Activated CD8-positive, alpha-beta T cell treated with anti-CD3 and anti-CD28 coated beads for 36 hours (primary cell): ENCODE data around the gene ZNF750. TPM values are rescaled to one million over a fixed set of nuclear protein-coding genes. Genes with fewer than 3 reads are reported as not detected.

ENCODE experiments used
- ATAC-seq: fragments of 200-7000 bp; cut with Tn5 transposase; one replicate; pipeline ENCODE4 v1.10.0; 2021; ENCODE audit warnings: mild to moderate bottlenecking, moderate library complexity
- CTCF ChIA-PET: fragments of 350-600 bp; sonication (Branson Sonifier 250); formaldehyde crosslinking; loops from one replicate; lab custom pipeline; 2021; ENCODE audit warnings: antibody characterized with exemption; lab: Charles Lee
- POLR2A ChIA-PET: fragments of 350-600 bp; sonication (Branson Sonifier 250); formaldehyde crosslinking; loops from one replicate; lab custom pipeline; 2021; ENCODE audit warnings: antibody characterized with exemption; lab: Charles Lee
- DNase-seq: peaks from one replicate; pipeline ENCODE4 v3.0.0-alpha.2; 2020
- H3K27ac Mint-ChIP-seq: one replicate; pipeline ENCODE4 v1.8.0; 2021; ENCODE audit warnings: mild to moderate bottlenecking, mixed read lengths
- H3K27me3 Mint-ChIP-seq: one replicate; pipeline ENCODE4 v1.8.0; 2021; ENCODE audit warnings: mixed read lengths
- H3K36me3 Mint-ChIP-seq: one replicate; pipeline ENCODE4 v1.8.0; 2021; ENCODE audit warnings: low read depth, mixed read lengths
- H3K4me1 Mint-ChIP-seq: one replicate; pipeline ENCODE4 v1.8.0; 2021; ENCODE audit warnings: low read depth, mixed read lengths
- H3K4me3 Mint-ChIP-seq: one replicate; pipeline ENCODE4 v1.8.0; 2021; ENCODE audit warnings: mild to moderate bottlenecking, moderate library complexity, mixed read lengths
- H3K9me3 Mint-ChIP-seq: one replicate; pipeline ENCODE4 v1.8.0; 2021; ENCODE audit warnings: mixed read lengths
- CTCF ChIP-seq: fragments of 200-600 bp; IDR thresholded peaks from one replicate; pipeline ENCODE4 v1.8.0; 2022; ENCODE audit warnings: antibody characterized with exemption, mild to moderate bottlenecking
- intact Hi-C: fragments of 100-400 bp; cut with micrococcal nuclease; formaldehyde crosslinking; loops from one replicate; pipeline ENCODE4 v1.10.0; 2022
- total RNA-seq, 2 experiments: library from RNA; stranded (reverse); gene quantifications; one replicate each; pipeline ENCODE4 v1.2.3, GENCODE V29; 2021

The ZNF750 gene
- total RNA-seq, 2 experiments from 2014 or later: not detected

GRCh38 chr17:82780195-82780594, 59.6 kb downstream of the ZNF750 start:
- no peaks in the 10 kb centered on the region for H3K27me3 Mint-ChIP-seq
- intact Hi-C loops: loop anchor here (10.0 kb wide), 1 partner anchor 135 kb away; no protein-coding TSS in a partner anchor

GRCh38 chr17:82779541-82779940, 60.3 kb downstream of the ZNF750 start:
- H3K27me3 Mint-ChIP-seq: no peaks in the 10 kb centered on the region
- intact Hi-C loops: no loop called here
- no peak overlapping the region for H3K4me3 Mint-ChIP-seq

More at GRCh38 chr17:82780195-82780594, 59.6 kb downstream of the ZNF750 start:
- peaks cover 20% of the 10 kb centered on the region for H3K36me3 Mint-ChIP-seq
- ChIA-PET CTCF (interaction anchor here (0.6 to 6.1 kb wide), 10 partner anchors 12 to 424 kb away, joined by 3 to 26 read pairs (median 8); no protein-coding TSS in a partner anchor), POLR2A (interaction anchor here (0.8 kb wide), 1 partner anchor 64 kb away, joined by 3 read pairs; the partner anchor contains the start of gene FN3KRP)
- H3K27ac Mint-ChIP-seq: no peak overlapping the region
- H3K4me1 Mint-ChIP-seq: peaks cover 20% of the 10 kb centered on the region
- no peak overlapping the region for H3K4me3 Mint-ChIP-seq
- TF ChIP-seq CTCF: no peak
- no peaks in the 10 kb centered on the region for H3K9me3 Mint-ChIP-seq
- DNase-seq (no peak), ATAC-seq (no peak)

More at GRCh38 chr17:82779541-82779940, 60.3 kb downstream of the ZNF750 start:
- ATAC-seq: no peak
- H3K4me1 Mint-ChIP-seq: peaks cover 26% of the 10 kb centered on the region
- H3K36me3 Mint-ChIP-seq: peaks cover 20% of the 10 kb centered on the region
- CTCF ChIA-PET: interaction anchor here (1.1 to 6.1 kb wide), 5 partner anchors 105 to 425 kb away, joined by 3 to 26 read pairs (median 4); no protein-coding TSS in a partner anchor
- no peak overlapping the region for H3K27ac Mint-ChIP-seq
- no peak for DNase-seq
- no peak for TF ChIP-seq CTCF
- no peaks in the 10 kb centered on the region for H3K9me3 Mint-ChIP-seq
- POLR2A ChIA-PET: interaction anchor here (1.0 kb wide), 1 partner anchor 111 kb away, joined by 3 read pairs; no protein-coding TSS in a partner anchor

Other genes with a start within 250 kb of the ZNF750 start
- 100 to 1,000 TPM; 127 to 132 TPM for gene WDR45B, start 191.6 kb downstream of the ZNF750 start, total RNA-seq
- 1 to 10 TPM; 1.6 to 3.4 TPM for gene RAB40B, start 141.3 kb downstream of the ZNF750 start, total RNA-seq
- gene FN3KRP, start 123.3 kb downstream of the ZNF750 start, total RNA-seq: 10 to 100 TPM; 28.3 to 32.8 TPM
- 1 to 10 TPM in 1 of 2 experiments, under 1 TPM in 1; 0.96 to 1.2 TPM for gene FN3K, start 104.4 kb downstream of the ZNF750 start, total RNA-seq
- 10 to 100 TPM; 77.8 to 85.8 TPM for gene TBCD, start 88.0 kb downstream of the ZNF750 start, total RNA-seq
- gene METRNL, start 239.6 kb upstream of the ZNF750 start, total RNA-seq: 10 to 100 TPM; 23.3 to 24.1 TPM